Prostate gland (tissue), 2 donors: Measurements from ENCODE around the gene KLHL25. TPM values are rescaled to one million over a fixed set of nuclear protein-coding genes. Genes with fewer than 3 reads are reported as not detected.

Experiments
- DNase-seq: peaks from one replicate; pipeline ENCODE4 v3.0.0-alpha.2; 2019; ENCODE audit warnings: low spot score
- H3K27ac ChIP-seq, 2 donors: fragments of 200-600 bp; sonication (generic); 2 replicates each; pipeline ENCODE4 v1.5.1; 2017 to 2019
- H3K27me3 ChIP-seq: fragments of 200-600 bp; sonication (generic); replicated peaks from 2 replicates; pipeline ENCODE4 v1.5.1; 2019; ENCODE audit not compliant: insufficient read depth
- H3K36me3 ChIP-seq, 2 donors: fragments of 200-600 bp; sonication (generic); 1 replicate in 1 of 2; 2 replicates in 1 of 2; pipeline versions ENCODE4 v1.5.1 to v1.8.1; 2017 to 2019
- H3K4me1 ChIP-seq: fragments of 200-600 bp; sonication (generic); replicated peaks from 2 replicates; pipeline ENCODE4 v1.5.1; 2019
- H3K4me3 ChIP-seq, 2 donors: fragments of 200-600 bp; sonication (generic); 2 replicates each; pipeline ENCODE4 v1.5.1; 2017 to 2019
- H3K9me3 ChIP-seq: fragments of 200-600 bp; sonication (generic); 2 replicates; pipeline ENCODE4 v1.5.1; 2017
- POLR2A ChIP-seq: fragments of 450-650 bp; IDR thresholded peaks from one replicate; pipeline ENCODE4 v1.6.1; 2016; ENCODE audit warnings: antibody characterized with exemption, mild to moderate bottlenecking
- POLR2AphosphoS5 ChIP-seq: sonication (generic); formaldehyde crosslinking; IDR thresholded peaks from one replicate; pipeline ENCODE4 v1.6.1; 2017; ENCODE audit warnings: antibody characterized with exemption
- WGBS: methylation state at CpG from one replicate; pipeline ENCODE4 v1.1.5; 2018; 5-methylcytosine and 5-hydroxymethylcytosine counted together
- intact Hi-C: fragments of 100-400 bp; cut with DNase I; formaldehyde crosslinking; loops from one replicate; pipeline ENCODE4 v1.14.2; 2022
- total RNA-seq, 2 donors: library from RNA; depleted of rRNA; stranded (reverse); fragments of >200 nt; gene quantifications; one replicate each; pipeline ENCODE4 v1.1.0, GENCODE V29; 2016
- TF ChIP-seq, protein P1 (sequence below), 4 experiments: fragments of 200-600 bp in 2 of 4; fragments of 450-650 bp in 2 of 4; sonication (generic) in 2 of 4; IDR thresholded peaks; 1 replicate in 3 of 4; 2 replicates in 1 of 4; pipeline ENCODE4 v1.5.1; 2016 to 2019; ENCODE audit warnings: antibody characterized with exemption in 4 of 4, mild to moderate bottlenecking in 2 of 4, moderate library complexity in 2 of 4

Gene KLHL25
- total RNA-seq, 2 donors from 2014 or later = 5.1 to 30.8 TPM

- 82% methylated on average over 9 of the region's 9 CpGs for WGBS
- Histone ChIP-seq H3K4me1 (peaks cover 7% of the 10 kb centered on the region), H3K27ac (no peak overlapping the region), H3K36me3 (peaks cover 4 to 15% of the 10 kb centered on the region in 2 donors), H3K4me3 (no peak overlapping the region), H3K27me3 (no peaks in the 10 kb centered on the region), H3K9me3 (no peaks in the 10 kb centered on the region)
- no peak for TF ChIP-seq POLR2AphosphoS5
- no peak for DNase-seq
- intact Hi-C loops = no loop called here
These were observed 46.5 kb downstream of the KLHL25 start for GRCh38 chr15:85748176-85748575.

DNA sequence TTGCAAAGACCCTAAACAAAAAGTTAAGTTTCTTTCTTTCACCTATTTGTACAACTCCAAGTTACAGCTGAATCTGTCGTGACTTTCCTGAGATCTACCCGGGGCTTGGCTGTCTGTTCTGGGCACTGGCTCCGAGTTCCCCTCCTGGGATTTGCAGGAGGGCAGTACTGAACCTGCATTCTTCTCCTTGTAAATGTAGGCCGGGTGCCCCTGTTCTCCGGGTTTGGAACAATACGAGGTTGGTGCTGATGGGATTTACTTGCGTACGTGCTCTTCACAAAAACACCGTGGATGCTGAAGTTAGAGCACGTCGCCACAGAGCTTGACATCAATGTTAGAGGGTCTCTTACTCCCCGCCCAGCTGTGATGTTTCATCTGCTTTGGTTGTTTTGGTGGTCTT is 48.1 kb downstream of the KLHL25 start:
- intact Hi-C loops = no loop called here
- H3K27me3 ChIP-seq = no peaks in the 10 kb centered on the region
- H3K36me3 ChIP-seq = peaks cover 4 to 16% of the 10 kb centered on the region in 2 donors
- WGBS = 83% methylated on average over 12 of the region's 12 CpGs
- peaks cover 2% of the 10 kb centered on the region for H3K4me1 ChIP-seq
- TF ChIP-seq POLR2A (no peak), POLR2AphosphoS5 (no peak)
- TF ChIP-seq, protein P1, sequence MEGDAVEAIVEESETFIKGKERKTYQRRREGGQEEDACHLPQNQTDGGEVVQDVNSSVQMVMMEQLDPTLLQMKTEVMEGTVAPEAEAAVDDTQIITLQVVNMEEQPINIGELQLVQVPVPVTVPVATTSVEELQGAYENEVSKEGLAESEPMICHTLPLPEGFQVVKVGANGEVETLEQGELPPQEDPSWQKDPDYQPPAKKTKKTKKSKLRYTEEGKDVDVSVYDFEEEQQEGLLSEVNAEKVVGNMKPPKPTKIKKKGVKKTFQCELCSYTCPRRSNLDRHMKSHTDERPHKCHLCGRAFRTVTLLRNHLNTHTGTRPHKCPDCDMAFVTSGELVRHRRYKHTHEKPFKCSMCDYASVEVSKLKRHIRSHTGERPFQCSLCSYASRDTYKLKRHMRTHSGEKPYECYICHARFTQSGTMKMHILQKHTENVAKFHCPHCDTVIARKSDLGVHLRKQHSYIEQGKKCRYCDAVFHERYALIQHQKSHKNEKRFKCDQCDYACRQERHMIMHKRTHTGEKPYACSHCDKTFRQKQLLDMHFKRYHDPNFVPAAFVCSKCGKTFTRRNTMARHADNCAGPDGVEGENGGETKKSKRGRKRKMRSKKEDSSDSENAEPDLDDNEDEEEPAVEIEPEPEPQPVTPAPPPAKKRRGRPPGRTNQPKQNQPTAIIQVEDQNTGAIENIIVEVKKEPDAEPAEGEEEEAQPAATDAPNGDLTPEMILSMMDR (IDR thresholded peaks at IDR 0.05) = no peak
- no peak overlapping the region for H3K27ac ChIP-seq
- no peak for DNase-seq
- H3K4me3 ChIP-seq = no peak overlapping the region
- no peaks in the 10 kb centered on the region for H3K9me3 ChIP-seq

- DNase-seq = no peak
- Histone ChIP-seq H3K36me3 (peaks cover 4 to 26% of the 10 kb centered on the region in 2 donors), H3K27ac (no peak overlapping the region), H3K27me3 (no peaks in the 10 kb centered on the region), H3K4me3 (no peak overlapping the region), H3K9me3 (no peaks in the 10 kb centered on the region), H3K4me1 (no peaks in the 10 kb centered on the region)
- intact Hi-C loops = no loop called here
- WGBS = 74% methylated on average over 14 of the region's 14 CpGs
- TF ChIP-seq POLR2AphosphoS5 = no peak
- TF ChIP-seq POLR2A = no peak
- TF ChIP-seq, protein P1 (IDR thresholded peaks at IDR 0.05) = no peak
These were observed 49.1 kb downstream of the KLHL25 start for GRCh38 chr15:85745525-85746150.

DNA sequence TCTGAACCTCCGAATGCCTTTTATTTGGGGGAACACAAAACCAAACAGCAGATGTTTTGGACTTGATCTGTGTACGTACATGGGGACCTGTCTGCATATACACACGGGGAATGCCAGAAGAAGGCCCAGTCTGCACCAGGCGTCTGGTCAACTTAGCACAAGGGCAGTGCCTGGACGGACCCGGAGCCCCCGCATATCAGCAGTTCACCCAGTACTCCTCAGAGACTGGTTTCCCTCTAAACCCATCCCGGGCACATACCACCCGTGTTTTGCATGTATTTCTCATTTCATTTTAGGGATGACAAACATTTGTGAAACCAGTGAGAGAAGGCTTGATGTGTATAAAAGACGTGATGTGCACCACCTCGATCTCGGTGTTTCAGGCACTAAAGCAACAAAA is 49.7 kb downstream of the KLHL25 start:
- no peak for DNase-seq
- H3K27me3 ChIP-seq = no peaks in the 10 kb centered on the region
- H3K9me3 ChIP-seq = no peaks in the 10 kb centered on the region
- H3K36me3 ChIP-seq = peaks cover 7 to 26% of the 10 kb centered on the region in 2 donors
- TF ChIP-seq POLR2A = no peak
- 82% methylated on average over 12 of the region's 12 CpGs for WGBS
- intact Hi-C loops = no loop called here
- no peaks in the 10 kb centered on the region for H3K4me1 ChIP-seq
- no peak overlapping the region for H3K4me3 ChIP-seq
- no peak overlapping the region for H3K27ac ChIP-seq

GRCh38 chr15:85744579-85744978 is 50.1 kb downstream of the KLHL25 start:
- TF ChIP-seq, protein P1 (IDR thresholded peaks at IDR 0.05) = no peak
- no peak for TF ChIP-seq POLR2A
- no peak for TF ChIP-seq POLR2AphosphoS5
- no peak for DNase-seq
- 93% methylated on average over 10 of the region's 10 CpGs for WGBS
- intact Hi-C loops = loop anchor here (5.0 kb wide), 1 partner anchor 48 kb away; the partner anchor contains the start of gene KLHL25
- H3K4me1 ChIP-seq = no peaks in the 10 kb centered on the region
- no peaks in the 10 kb centered on the region for H3K9me3 ChIP-seq
- H3K36me3 ChIP-seq = peaks cover 7 to 26% of the 10 kb centered on the region in 2 donors
- no peaks in the 10 kb centered on the region for H3K27me3 ChIP-seq
- no peak overlapping the region for H3K27ac ChIP-seq
- H3K4me3 ChIP-seq = no peak overlapping the region
